Transverse colon (tissue), 3 donors: ENCODE measurements around the gene DSCAM.

Source experiments
- POLR2A ChIP-seq: fragments of 450-650 bp; IDR thresholded peaks from one replicate; pipeline ENCODE4 v1.6.1; 2016; ENCODE audit warnings: antibody characterized with exemption, mild to moderate bottlenecking, moderate library complexity
- TF ChIP-seq, protein P1 (sequence below), 5 experiments: fragments of 200-600 bp in 3 of 5; fragments of 450-650 bp in 2 of 5; sonication (generic) in 3 of 5; IDR thresholded peaks; 1 replicate in 2 of 5; 2 replicates in 3 of 5; pipeline ENCODE4 v1.5.1; 2016 to 2017; ENCODE audit warnings: antibody characterized with exemption in 5 of 5, inconsistent platforms in 3 of 5, mild to moderate bottlenecking in 2 of 5, moderate library complexity in 1 of 5

DNA sequence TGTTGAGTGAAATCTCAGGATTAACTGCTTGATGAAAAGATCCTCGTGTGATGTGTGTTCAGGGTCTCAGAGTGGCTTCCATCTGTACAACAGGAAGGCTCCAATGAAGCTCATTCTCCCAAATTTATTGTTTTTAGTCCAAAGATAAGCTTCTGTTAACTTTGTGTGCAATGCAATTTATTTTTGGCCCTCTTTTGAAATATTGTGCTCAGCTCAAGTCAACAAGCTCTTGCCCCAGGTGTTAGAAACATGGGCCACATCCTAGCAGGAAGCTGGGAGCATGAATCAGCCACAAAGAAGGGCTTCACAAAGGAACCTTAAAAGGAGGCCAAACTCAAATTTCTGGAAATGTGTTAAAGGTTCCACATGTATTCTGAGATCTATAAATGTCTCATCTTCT, 844.0 kb downstream of the DSCAM start:
- no peak for TF ChIP-seq POLR2A
- TF ChIP-seq, protein P1, sequence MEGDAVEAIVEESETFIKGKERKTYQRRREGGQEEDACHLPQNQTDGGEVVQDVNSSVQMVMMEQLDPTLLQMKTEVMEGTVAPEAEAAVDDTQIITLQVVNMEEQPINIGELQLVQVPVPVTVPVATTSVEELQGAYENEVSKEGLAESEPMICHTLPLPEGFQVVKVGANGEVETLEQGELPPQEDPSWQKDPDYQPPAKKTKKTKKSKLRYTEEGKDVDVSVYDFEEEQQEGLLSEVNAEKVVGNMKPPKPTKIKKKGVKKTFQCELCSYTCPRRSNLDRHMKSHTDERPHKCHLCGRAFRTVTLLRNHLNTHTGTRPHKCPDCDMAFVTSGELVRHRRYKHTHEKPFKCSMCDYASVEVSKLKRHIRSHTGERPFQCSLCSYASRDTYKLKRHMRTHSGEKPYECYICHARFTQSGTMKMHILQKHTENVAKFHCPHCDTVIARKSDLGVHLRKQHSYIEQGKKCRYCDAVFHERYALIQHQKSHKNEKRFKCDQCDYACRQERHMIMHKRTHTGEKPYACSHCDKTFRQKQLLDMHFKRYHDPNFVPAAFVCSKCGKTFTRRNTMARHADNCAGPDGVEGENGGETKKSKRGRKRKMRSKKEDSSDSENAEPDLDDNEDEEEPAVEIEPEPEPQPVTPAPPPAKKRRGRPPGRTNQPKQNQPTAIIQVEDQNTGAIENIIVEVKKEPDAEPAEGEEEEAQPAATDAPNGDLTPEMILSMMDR (IDR thresholded peaks at IDR 0.05), result no peak
